HepG2 (cell line): ENCODE results near the gene CYP2W1. TPM values are rescaled to one million over a fixed set of nuclear protein-coding genes. Genes with fewer than 3 reads are reported as not detected.

ENCODE experiments used
- ATAC-seq: fragments of 200-7000 bp; cut with Tn5 transposase; 3 replicates; pipeline ENCODE4 v1.9.1; 2020; ENCODE audit warnings: mild to moderate bottlenecking, moderate library complexity
- BruUV-seq: library from RNA; stranded (reverse); fragments of 400-500 nt; replicated peaks from 2 replicates; lab custom pipeline; 2021; lab: Mats Ljungman, UMichigan
- CTCF ChIA-PET: fragments of 300-600 bp; formaldehyde crosslinking; extraction: SDS; loops from one replicate; lab custom pipeline; 2021; ENCODE audit warnings: low total read pairs, inconsistent platforms, low intra/inter-chr PET ratio; lab: Yijun Ruan, JAX
- POLR2A ChIA-PET: fragments of 350-600 bp; sonication (Branson Sonifier 250); formaldehyde crosslinking; loops from one replicate; lab custom pipeline; 2020; ENCODE audit warnings: antibody characterized with exemption, inconsistent platforms; lab: Yijun Ruan, JAX
- DNase-seq: peaks from one replicate; pipeline ENCODE4 v3.0.0-alpha.2; 2015; ENCODE audit warnings: low spot score
- FAIRE-seq: peaks from 3 replicates; lab custom pipeline; 2011; peaks lifted over from hg19 to GRCh38; lab: Jason Lieb, UNC
- H2AFZ ChIP-seq: one replicate; pipeline ENCODE4 v1.6.1; 2011; ENCODE audit warnings: low read length, inconsistent platforms
- H3K27ac ChIP-seq: fragments of 300-600 bp; 3 replicates; pipeline ENCODE4 v1.8.0; 2011; ENCODE audit warnings: mixed run types, mild to moderate bottlenecking, mixed read lengths, low read length, inconsistent platforms; ENCODE audit not compliant: insufficient read depth; ENCODE audit errors: extremely low read length
- H3K27me3 ChIP-seq, 2 experiments: fragments of 200-600 bp in 1 of 2; 2 replicates in 1 of 2; 3 replicates in 1 of 2; pipeline versions ENCODE4 v1.6.0 to v1.8.0; 2011; ENCODE audit warnings: low read length in 2 of 2, mild to moderate bottlenecking in 2 of 2, moderate library complexity in 2 of 2, inconsistent platforms in 1 of 2; ENCODE audit not compliant: insufficient read depth in 2 of 2, control insufficient read depth in 1 of 2
- H3K36me3 ChIP-seq, 2 experiments: fragments of 200-600 bp in 1 of 2; replicated peaks in 1 of 2; 2 replicates in 1 of 2; 3 replicates in 1 of 2; pipeline versions ENCODE4 v1.5.1 to v1.8.0; 2011; ENCODE audit warnings: low read length in 2 of 2, inconsistent platforms in 1 of 2; ENCODE audit not compliant: insufficient read depth in 2 of 2, control insufficient read depth in 1 of 2
- H3K4me1 ChIP-seq: 2 replicates; pipeline ENCODE4 v1.5.1; 2012; ENCODE audit warnings: low read length, inconsistent platforms; ENCODE audit not compliant: insufficient read depth
- H3K4me2 ChIP-seq: 2 replicates; pipeline ENCODE4 v1.6.0; 2011; ENCODE audit warnings: low read depth, low read length, inconsistent platforms
- H3K4me3 ChIP-seq, 3 experiments: fragments of 200-600 bp in 1 of 3; sonication (generic), shearing (Covaris generic) in 1 of 3; replicated peaks in 1 of 3; 2 replicates each; pipeline ENCODE4 v1.5.1; 2011 to 2016; ENCODE audit warnings: low read length in 3 of 3, inconsistent platforms in 2 of 3, low read depth in 2 of 3, mild to moderate bottlenecking in 2 of 3, control low read depth in 1 of 3, mixed read lengths in 1 of 3; ENCODE audit not compliant: insufficient read depth in 1 of 3
- H3K79me2 ChIP-seq: one replicate; pipeline ENCODE4 v1.6.1; 2011; ENCODE audit warnings: low read length, inconsistent platforms; ENCODE audit not compliant: insufficient read depth
- H3K9ac ChIP-seq: 2 replicates; pipeline ENCODE4 v1.6.0; 2011; ENCODE audit warnings: mild to moderate bottlenecking, low read depth, low read length, inconsistent platforms; ENCODE audit not compliant: insufficient read depth
- H3K9me3 ChIP-seq: 2 replicates; pipeline ENCODE4 v1.5.1; 2012; ENCODE audit warnings: mild to moderate bottlenecking, low read length
- H4K20me1 ChIP-seq: 2 replicates; pipeline ENCODE4 v1.6.0; 2011; ENCODE audit warnings: inconsistent platforms, mild to moderate bottlenecking, low read length, moderate library complexity; ENCODE audit not compliant: insufficient read depth
- AGO2 ChIP-seq: fragments of 200-400 bp; formaldehyde crosslinking; optimal IDR thresholded peaks from 2 replicates; pipeline ENCODE3; 2017; ENCODE audit warnings: mild to moderate bottlenecking, low read depth, low read length, moderate library complexity
- FOXP1 ChIP-seq, 2 experiments: fragments of 450-650 bp in 1 of 2; IDR thresholded peaks; 2 replicates each; pipeline ENCODE4 v1.6.1; 2017 to 2018; ENCODE audit warnings: antibody characterized with exemption in 1 of 2
- HNRNPLL ChIP-seq: fragments of 200-400 bp; formaldehyde crosslinking; IDR thresholded peaks from 2 replicates; pipeline ENCODE4 v1.6.1; 2017; ENCODE audit warnings: mild to moderate bottlenecking, low read depth, low read length; ENCODE audit not compliant: poor library complexity, severe bottlenecking
- HOXA7 ChIP-seq: sonication (generic); formaldehyde crosslinking; IDR thresholded peaks from 2 replicates; pipeline ENCODE4 v1.8.1; 2022; ENCODE audit warnings: mild to moderate bottlenecking, missing genetic modification reagents, moderate library complexity
- PRDM10 ChIP-seq: sonication (generic); formaldehyde crosslinking; IDR thresholded peaks from 2 replicates; pipeline ENCODE4 v1.4.0; 2020; ENCODE audit warnings: low read depth, missing genetic modification reagents
- RBFOX2 ChIP-seq: fragments of 200-400 bp; formaldehyde crosslinking; IDR thresholded peaks from 2 replicates; pipeline ENCODE4 v1.6.1; 2017; ENCODE audit warnings: low read depth, mild to moderate bottlenecking, low read length
- ZBTB34 ChIP-seq: sonication (generic); formaldehyde crosslinking; IDR thresholded peaks from 2 replicates; pipeline ENCODE4 v1.8.0; 2022; ENCODE audit warnings: mild to moderate bottlenecking, missing genetic modification reagents
- ZNF282 ChIP-seq: fragments of 450-650 bp; IDR thresholded peaks from 2 replicates; pipeline ENCODE4 v1.6.1; 2018; ENCODE audit not compliant: partially characterized antibody
- ZNF343 ChIP-seq: sonication (generic); formaldehyde crosslinking; IDR thresholded peaks from 2 replicates; pipeline ENCODE4 v1.4.0; 2020; ENCODE audit warnings: mild to moderate bottlenecking, missing genetic modification reagents
- ZNF362 ChIP-seq: sonication (generic); formaldehyde crosslinking; IDR thresholded peaks from 2 replicates; pipeline ENCODE4 v1.4.0; 2020; ENCODE audit warnings: missing genetic modification reagents, mild to moderate bottlenecking, borderline replicate concordance
- ZNF724P ChIP-seq: sonication (generic); formaldehyde crosslinking; IDR thresholded peaks from 2 replicates; pipeline ENCODE4 v1.8.0; 2022; ENCODE audit warnings: missing genetic modification reagents, borderline replicate concordance
- WGBS: methylation state at CpG from one replicate; pipeline ENCODE4 v1.1.6; 2017; ENCODE audit warnings: low lambda C conversion rate; 5-methylcytosine and 5-hydroxymethylcytosine counted together
- in situ Hi-C: cut with HindIII; loops from 2 replicates; pipeline ENCODE4 v1.10.0; 2017; ENCODE audit warnings: low pct_unique_long_range_greater_than_20kb; ENCODE audit not compliant: extremely low pct_ligation_motif_present
- intact Hi-C: fragments of 100-400 bp; cut with micrococcal nuclease; formaldehyde crosslinking; loops from one replicate; pipeline ENCODE4 v1.10.0; 2022; ENCODE audit not compliant: unreplicated experiment
- polyA plus RNA-seq, 8 experiments: library from polyadenylated mRNA; depleted of rRNA in 3 of 8; stranded (reverse) in 7 of 8; unstranded in 1 of 8; fragments of >200 nt; fragmentation: Illumina TruSeq in 4 of 8; extraction: Trizol in 4 of 8; gene quantifications; 2 replicates each; pipeline versions ENCODE4 v1.2.1 to v1.2.3, GENCODE V29; 2011 to 2016; ENCODE audit warnings: low read depth in 4 of 8, missing spikeins in 1 of 8, mixed read lengths in 1 of 8; ENCODE audit not compliant: insufficient read depth in 1 of 8
- total RNA-seq, 5 experiments: library from RNA; depleted of rRNA; stranded (reverse); fragments of >200 nt; fragmentation: Illumina TruSeq; extraction: Trizol; gene quantifications; 2 replicates each; pipeline ENCODE4 v1.2.3, GENCODE V29; 2016; ENCODE audit warnings: low read depth in 1 of 5

CYP2W1 gene
- total and polyA plus RNA-seq, 2 of the 13 experiments (the other 11 are each of a cell fraction or from before 2014, with no cell fraction given), result 19.5 to 31.7 TPM

GRCh38 chr7:1022801-1023465 is 40.0 kb downstream of the CYP2W1 start:
- no peak overlapping the region for H2AFZ ChIP-seq
- 97% methylated on average over 33 of the region's 45 CpGs for WGBS
- H3K4me1 ChIP-seq, result peaks cover 20% of the 10 kb centered on the region
- no peaks in the 10 kb centered on the region for H3K9me3 ChIP-seq
- POLR2A ChIA-PET, result no interaction called here
- TF ChIP-seq ZNF362 (no peak), AGO2 (peak; percentile 31), PRDM10 (CRISPR knock-in tag) (no peak), RBFOX2 (0 out of 2 replicates have a peak, but pooled peaks have one; percentile 20), ZNF282 (no peak), HNRNPLL (no peak), ZNF724P (CRISPR knock-in tag) (no peak), ZBTB34 (no peak), FOXP1 (IDR thresholded peaks at IDR 0.05) (no peak), FOXP1 (CRISPR knock-in tag; IDR thresholded peaks at IDR 0.05) (no peak), HOXA7 (no peak), ZNF343 (CRISPR knock-in tag) (no peak)
- TF ChIP-seq, all 625 proteins: peak for 2
- FAIRE-seq (no peak), ATAC-seq (no peak), DNase-seq (no peak)
- Histone ChIP-seq H3K79me2 (peaks cover 15% of the 10 kb centered on the region), H3K27ac (no peak overlapping the region), H3K36me3 (peaks cover 3 to 17% of the 10 kb centered on the region in 2 experiments; a peak in 4 of 5 replicates), H3K4me2 (no peak overlapping the region), H3K9ac (no peak overlapping the region), H4K20me1 (no peaks in the 10 kb centered on the region), H3K27me3 (no peaks in the 10 kb centered on the region), H3K4me3 (no peak overlapping the region)
- CTCF ChIA-PET, result no interaction called here
- intact Hi-C loops, result no loop called here
- in situ Hi-C loops, result no loop called here
- BruUV-seq, result no TSS peak
